Upper lobe of right lung (tissue), 1 donor: ENCODE results near the gene CLRN3. TPM values are rescaled to one million over a fixed set of nuclear protein-coding genes. Genes with fewer than 3 reads are reported as not detected.

Experiments
- ATAC-seq: fragments of 200-7000 bp; cut with Tn5 transposase; one replicate; pipeline ENCODE4 v1.9.1; 2020; ENCODE audit warnings: mild to moderate bottlenecking, moderate library complexity
- DNase-seq: peaks from one replicate; pipeline ENCODE4 v3.0.0-alpha.2; 2020
- H3K27ac ChIP-seq: fragments of 200-600 bp; one replicate; pipeline ENCODE4 v1.8.0; 2022
- H3K27me3 ChIP-seq: fragments of 200-600 bp; one replicate; pipeline ENCODE4 v1.8.0; 2022; ENCODE audit warnings: mild to moderate bottlenecking
- H3K36me3 ChIP-seq: fragments of 200-600 bp; one replicate; pipeline ENCODE4 v1.8.0; 2022
- H3K4me1 ChIP-seq: fragments of 200-600 bp; one replicate; pipeline ENCODE4 v1.8.0; 2022
- H3K4me3 ChIP-seq: fragments of 200-600 bp; one replicate; pipeline ENCODE4 v1.8.0; 2022; ENCODE audit warnings: mild to moderate bottlenecking
- H3K9me3 ChIP-seq: fragments of 200-600 bp; one replicate; pipeline ENCODE4 v1.8.0; 2022
- CTCF ChIP-seq: fragments of 200-600 bp; IDR thresholded peaks from one replicate; pipeline ENCODE4 v1.8.0; 2022; ENCODE audit warnings: antibody characterized with exemption
- intact Hi-C: fragments of 100-400 bp; cut with DNase I; formaldehyde crosslinking; loops from one replicate; pipeline ENCODE4 v1.11.0; 2022
- total RNA-seq: library from RNA; stranded (reverse); fragmentation: NEBNext Ultra II Directional; extraction: Animal tissue kit (Norgen Biotek cat#: 25700); gene quantifications from one replicate; pipeline ENCODE4 v1.2.1, GENCODE V29; 2021
- donor health status: DM: no; HTN: yes; CAD: no; lungs with severe emphysema.

CLRN3 gene
- total RNA-seq, 1 donor from 2014 or later = not detected

- intact Hi-C loops = no loop called here
These were observed 20.6 kb downstream of the CLRN3 start for GRCh38 chr10:127872011-127872761.

GRCh38 chr10:127871631-127872010, 21.1 kb downstream of the CLRN3 start:
- DNase-seq (no peak), ATAC-seq (no peak)
- intact Hi-C loops = no loop called here
- Histone ChIP-seq H3K4me1 (no peaks in the 10 kb centered on the region), H3K4me3 (no peak overlapping the region), H3K27ac (no peak overlapping the region), H3K36me3 (no peaks in the 10 kb centered on the region), H3K27me3 (no peaks in the 10 kb centered on the region), H3K9me3 (no peaks in the 10 kb centered on the region)
- TF ChIP-seq CTCF = no peak

More at GRCh38 chr10:127872011-127872761, 20.6 kb downstream of the CLRN3 start:
- H3K36me3 ChIP-seq = no peaks in the 10 kb centered on the region
- no peak for TF ChIP-seq CTCF
- peak; percentile 32 for ATAC-seq
- H3K27me3 ChIP-seq = no peaks in the 10 kb centered on the region
- H3K27ac ChIP-seq = no peak overlapping the region
- H3K9me3 ChIP-seq = no peaks in the 10 kb centered on the region
- H3K4me3 ChIP-seq = no peak overlapping the region
- H3K4me1 ChIP-seq = no peaks in the 10 kb centered on the region
- DNase-seq = no peak

DNA sequence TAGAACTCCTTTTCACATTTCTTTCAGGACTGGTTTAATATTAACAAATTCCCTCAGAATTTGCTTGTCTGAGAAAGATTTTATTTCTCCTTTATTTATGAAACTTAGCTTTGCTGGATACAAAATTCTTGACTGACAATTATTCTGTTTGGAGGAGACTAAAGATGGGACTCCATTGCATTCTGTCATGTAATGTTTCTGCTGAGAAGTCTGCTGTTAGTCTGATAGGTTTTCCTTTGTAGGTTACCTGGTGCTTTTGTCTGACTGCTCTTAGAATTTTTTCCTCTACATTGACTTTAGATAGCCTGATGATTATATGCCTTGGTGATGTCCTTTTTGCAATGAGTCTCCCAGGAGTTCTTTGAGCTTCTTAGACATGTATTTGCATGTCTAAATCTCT, 23.4 kb downstream of the CLRN3 start:
- H3K36me3 ChIP-seq = no peaks in the 10 kb centered on the region
- H3K4me3 ChIP-seq = no peak overlapping the region
- no peak overlapping the region for H3K27ac ChIP-seq
- no peaks in the 10 kb centered on the region for H3K4me1 ChIP-seq
- intact Hi-C loops = no loop called here
- H3K27me3 ChIP-seq = no peaks in the 10 kb centered on the region
- ATAC-seq = no peak
- H3K9me3 ChIP-seq = no peaks in the 10 kb centered on the region
- no peak for TF ChIP-seq CTCF
- DNase-seq = no peak

GRCh38 chr10:127867805-127868204, 24.9 kb downstream of the CLRN3 start:
- H3K4me3 ChIP-seq = no peak overlapping the region
- no peak overlapping the region for H3K27ac ChIP-seq
- intact Hi-C loops = no loop called here
- H3K27me3 ChIP-seq = no peaks in the 10 kb centered on the region
- no peaks in the 10 kb centered on the region for H3K4me1 ChIP-seq
- DNase-seq (no peak), ATAC-seq (no peak)
- no peak for TF ChIP-seq CTCF
- no peaks in the 10 kb centered on the region for H3K36me3 ChIP-seq
- peaks cover 2% of the 10 kb centered on the region for H3K9me3 ChIP-seq

GRCh38 chr10:127866276-127867013, 26.3 kb downstream of the CLRN3 start:
- intact Hi-C loops = no loop called here
- H3K4me3 ChIP-seq = no peak overlapping the region
- H3K36me3 ChIP-seq = no peaks in the 10 kb centered on the region
- H3K4me1 ChIP-seq = no peaks in the 10 kb centered on the region
- H3K27ac ChIP-seq = no peak overlapping the region
- no peak for ATAC-seq
- peaks cover 2% of the 10 kb centered on the region for H3K9me3 ChIP-seq
- H3K27me3 ChIP-seq = no peaks in the 10 kb centered on the region
- no peak for TF ChIP-seq CTCF
- DNase-seq = no peak
